Measurements from ENCODE around the gene EPHB2.
A peak's percentile ranks its signal among the peaks of the same experiment; 100 is the strongest.
"Not testable (repeated sequence)": the region's sequence is repeated elsewhere in the genome, so short reads cannot be mapped to it uniquely, and the experiment has no call there.

Gene EPHB2

DNA sequence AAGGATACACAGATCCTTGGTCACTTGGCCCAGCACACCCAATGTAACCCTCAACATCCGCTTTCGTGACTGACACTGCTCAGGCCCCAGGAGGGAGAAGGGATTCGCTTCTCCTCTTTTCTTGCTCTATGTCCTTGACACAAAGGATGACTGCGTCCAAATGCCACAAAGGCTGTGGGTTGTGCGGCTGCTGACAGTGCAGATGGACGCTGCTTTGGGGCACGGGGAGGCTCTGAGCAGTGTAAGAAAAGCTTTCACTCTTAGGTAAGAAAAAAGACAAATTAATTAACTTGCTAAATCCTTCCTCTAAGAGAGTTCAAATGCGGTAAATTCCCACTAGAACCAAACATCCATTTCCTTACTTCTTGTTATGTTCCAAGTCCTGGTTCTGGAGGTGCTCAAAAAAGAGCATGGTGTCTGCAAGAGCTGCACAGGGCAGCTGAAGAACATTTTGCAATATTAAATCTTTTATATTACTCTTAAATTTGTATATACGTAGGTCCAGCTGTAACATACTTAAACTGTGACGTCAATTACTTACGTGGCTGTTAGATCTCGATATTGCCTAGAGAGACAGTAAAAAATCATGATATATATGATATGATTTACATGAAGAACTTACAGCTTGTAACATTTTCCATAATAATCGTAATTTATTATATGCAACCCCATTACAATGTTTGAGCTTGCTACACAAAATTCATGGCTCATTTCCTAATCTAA, 19.4 kb upstream of the EPHB2 start:
- DNase-seq: no peak

- DNase-seq: no peak
Observed at GRCh38 chr1:22694172-22694571, 16.5 kb upstream of the EPHB2 start.

GRCh38 chr1:22696610-22697009, 14.0 kb upstream of the EPHB2 start:
- no peak for DNase-seq

- DNase-seq: no peak
Observed at GRCh38 chr1:22697980-22698379, 12.7 kb upstream of the EPHB2 start.

- DNase-seq: no peak
Observed at GRCh38 chr1:22699681-22700520, 10.7 kb upstream of the EPHB2 start.

DNA sequence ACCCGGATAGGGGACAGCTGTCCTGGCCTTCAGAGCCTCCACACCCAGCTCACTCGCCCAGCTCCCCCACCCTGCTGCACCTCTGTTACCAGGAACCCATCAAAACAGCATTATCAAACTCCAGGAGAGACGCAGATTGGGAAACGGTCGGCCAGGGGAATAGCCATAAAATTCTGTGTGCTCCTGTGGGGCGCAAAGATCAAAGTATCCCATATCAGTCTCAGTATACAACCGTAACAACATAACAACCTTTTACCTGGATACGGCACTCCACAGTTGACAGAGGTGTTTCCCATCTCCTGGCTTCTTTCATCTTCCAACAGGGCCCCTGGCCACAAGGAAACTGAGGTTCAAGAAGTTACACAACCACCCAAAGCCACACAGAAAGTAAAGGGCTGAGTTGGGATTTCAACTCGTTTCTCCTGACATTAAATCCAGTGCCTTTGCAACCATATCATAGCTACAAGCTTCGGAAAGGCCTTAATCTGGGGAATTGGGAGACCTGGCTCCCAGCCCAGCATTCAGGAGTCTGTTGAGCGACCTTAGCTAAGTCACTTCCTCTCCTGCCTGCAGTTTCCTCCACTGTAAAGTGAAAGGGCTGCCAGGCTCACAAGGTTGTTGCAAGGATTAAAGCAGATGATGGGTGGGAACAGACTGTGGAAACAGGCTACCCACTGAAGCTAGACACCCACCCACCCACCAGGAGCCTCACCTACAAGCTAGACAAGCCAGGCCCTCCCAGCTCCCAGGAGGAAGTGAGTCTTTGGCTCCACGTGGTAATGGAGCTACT, 8.1 kb upstream of the EPHB2 start:
- no peak for DNase-seq

GRCh38 chr1:22704440-22705067, 6.1 kb upstream of the EPHB2 start:
- DNase-seq: peak; percentile 22

DNA sequence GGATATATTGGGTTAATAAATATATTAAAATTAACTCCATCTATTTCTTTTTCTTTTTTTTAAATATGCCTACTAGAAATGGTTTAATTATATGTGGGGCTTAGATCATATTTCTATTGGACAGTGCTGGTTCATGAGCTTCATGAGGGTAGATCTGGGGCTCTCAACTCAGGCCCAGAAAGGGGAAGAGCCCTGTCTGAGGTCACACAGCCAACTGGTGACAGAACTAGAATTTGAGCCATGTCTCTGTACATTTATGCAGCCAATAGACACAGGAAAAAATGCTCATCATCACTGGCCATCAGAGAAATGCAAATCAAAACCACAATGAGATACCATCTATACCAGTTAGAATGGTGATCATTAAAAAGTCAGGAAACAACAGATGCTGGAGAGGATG, 5.1 kb upstream of the EPHB2 start:
- no peak for DNase-seq

DNA sequence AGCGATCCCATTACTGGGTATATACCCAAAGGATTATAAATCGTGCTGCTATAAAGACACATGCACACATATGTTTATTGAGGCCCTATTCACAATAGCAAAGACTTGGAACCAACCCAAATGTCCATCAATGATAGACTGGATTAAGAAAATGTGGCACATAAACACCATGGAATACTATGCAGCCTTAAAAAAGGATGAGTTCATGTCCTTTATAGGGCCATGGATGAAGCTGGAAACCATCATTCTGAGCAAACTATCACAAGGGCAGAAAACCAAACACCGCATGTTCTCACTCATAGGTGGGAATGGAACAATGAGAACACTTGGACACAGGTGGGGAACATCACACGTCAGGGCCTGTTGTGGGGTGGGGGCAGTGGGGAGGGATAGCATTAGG, 4.5 kb upstream of the EPHB2 start:
- not testable (repeated sequence) for DNase-seq

DNA sequence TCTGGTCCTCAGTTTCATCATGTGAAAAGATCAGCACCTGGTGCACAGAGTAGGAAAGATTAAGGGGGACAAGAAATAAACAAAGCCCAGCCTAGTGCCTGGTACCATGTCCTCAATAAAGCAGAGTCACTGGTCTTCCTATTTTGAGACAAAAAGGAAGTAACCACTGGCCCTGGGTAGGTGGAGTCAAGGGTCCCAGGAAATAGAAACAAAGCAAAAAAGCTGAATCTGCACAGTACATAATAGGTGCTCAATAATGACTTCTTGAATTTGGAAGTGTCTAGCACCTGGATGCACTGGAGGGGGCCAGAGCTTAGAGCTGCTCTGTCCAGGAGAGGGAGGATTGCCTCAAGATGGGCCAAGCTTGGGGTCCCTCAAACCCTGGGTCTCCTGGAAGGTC, 1.9 kb upstream of the EPHB2 start:
- DNase-seq: no peak

GRCh38 chr1:22709227-22709626, 1.4 kb upstream of the EPHB2 start:
- DNase-seq: no peak

GRCh38 chr1:22709891-22710700, 543 bp upstream of the EPHB2 start:
- peak; percentile 10 for DNase-seq

DNA sequence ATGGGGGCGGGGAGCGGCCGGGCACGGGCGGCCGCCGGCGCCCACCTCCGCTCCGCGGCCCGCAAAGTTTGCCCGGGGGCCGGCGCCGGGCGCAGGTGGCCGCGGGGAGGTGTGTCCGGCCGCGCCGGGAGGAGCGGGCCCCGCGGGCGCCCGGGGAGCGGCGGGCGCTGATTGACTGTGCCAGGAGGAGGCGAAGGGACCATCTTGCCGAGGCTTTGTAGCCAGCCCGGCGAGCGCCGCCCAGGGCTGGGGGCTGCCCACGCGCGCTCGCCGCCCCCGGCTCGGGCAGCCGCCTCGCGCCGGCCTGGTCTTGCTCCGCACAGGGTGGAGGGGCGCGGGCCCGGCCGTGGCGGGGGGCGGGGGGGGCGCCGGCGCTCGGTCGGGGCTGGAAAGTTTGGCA, 432 bp downstream of the EPHB2 start:
- DNase-seq: no peak

DNA sequence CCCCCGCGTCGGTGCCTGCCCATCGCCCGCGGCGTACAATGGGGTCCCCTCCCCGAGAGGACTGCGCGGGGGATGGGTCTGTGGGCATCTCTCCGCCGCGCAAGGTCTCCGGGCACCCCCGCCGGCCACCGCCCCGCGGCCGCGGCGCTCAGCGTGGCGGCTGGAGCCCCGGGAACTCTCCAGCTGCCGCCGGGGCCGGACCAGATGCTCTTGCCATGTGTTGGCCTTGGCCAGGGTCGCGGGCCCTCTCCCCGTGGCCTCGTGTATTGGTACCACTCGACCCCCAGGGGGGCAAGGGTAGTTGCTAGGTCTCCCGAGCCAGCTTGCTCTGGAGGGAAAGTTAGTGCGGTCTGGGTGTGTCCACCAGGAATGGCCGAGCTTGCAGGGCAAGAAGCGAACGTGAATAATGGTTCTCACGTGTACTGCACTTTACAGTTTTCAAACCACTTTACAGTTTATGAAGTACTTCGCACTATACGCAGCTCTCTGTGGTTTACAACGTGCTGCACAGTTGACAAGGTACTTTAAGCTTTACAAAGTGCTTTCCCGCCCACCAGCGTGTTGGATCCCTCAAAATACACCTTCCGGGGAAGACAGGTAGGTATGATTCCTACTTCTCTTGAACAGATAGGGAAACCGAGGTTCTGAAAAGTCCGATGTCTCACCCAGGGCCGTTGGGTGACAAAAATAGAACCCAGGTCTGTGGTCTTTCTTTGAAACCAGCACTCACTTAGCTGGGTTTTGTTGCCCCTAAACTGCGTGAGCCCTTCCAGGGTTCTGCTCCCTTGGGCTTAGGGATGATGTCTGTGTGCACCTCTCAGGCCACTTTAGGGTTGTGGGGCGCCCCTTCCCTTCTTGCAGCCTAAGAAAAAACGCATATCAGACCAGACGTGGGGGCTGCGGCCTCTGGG, 1.2 kb downstream of the EPHB2 start:
- DNase-seq: no peak

DNA sequence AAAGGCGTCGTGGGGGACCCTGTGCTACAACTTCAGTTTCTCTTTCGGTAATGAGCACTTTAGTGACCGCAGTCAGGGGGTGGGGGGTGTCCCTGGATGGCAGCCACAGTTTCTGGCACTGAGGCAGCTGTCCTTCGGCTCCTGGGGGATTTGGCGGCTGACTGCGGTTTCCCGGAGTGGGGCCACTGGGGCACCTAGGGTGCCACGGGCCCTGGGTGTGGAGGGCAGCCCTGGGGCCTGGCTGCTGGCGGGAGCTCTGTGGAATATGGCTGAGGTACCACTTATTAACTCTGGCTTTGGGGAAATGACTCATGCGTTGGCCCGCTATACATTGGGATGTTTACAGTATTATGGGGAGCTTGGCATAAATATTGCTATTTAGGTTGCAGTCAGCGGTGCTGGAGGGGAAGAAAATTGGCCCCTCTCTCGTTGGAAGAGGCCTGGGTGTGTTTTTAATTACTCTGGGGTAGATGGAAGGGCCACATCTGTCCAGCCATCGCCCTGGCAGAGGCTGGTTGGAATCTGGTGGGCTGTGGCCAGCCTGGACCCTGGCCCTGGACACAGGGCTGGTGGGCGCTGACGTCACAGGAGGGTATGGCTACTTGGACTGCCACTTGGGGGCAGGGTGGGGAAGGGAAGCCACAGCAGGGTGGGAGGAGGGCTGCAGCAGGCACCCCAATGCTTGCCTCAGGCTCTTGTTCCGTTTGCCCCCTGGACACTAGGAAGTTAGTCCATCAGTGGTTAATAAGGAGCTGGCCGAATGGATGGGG, 2.0 kb downstream of the EPHB2 start:
- no peak for DNase-seq

DNA sequence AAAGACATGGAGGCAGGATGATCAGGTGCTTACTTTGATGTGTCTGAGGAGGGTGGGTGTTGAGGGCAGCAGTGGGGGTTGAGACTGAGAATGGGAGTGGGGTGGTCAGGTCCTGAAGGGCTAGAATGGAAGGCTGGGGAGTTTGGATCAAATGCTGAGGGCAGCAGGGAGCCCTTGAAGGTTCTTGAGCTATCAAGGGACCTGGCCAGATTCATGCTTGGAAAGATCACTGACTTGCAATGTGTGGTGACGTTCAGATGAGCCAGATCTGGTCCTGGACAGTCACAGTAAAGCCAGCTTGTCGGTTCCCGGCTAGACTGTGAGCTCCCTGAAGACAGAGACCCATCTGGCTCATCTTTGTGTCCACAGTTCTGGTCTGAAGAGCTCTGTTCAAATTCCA, 3.8 kb downstream of the EPHB2 start:
- DNase-seq: no peak

- DNase-seq: no peak
Observed at GRCh38 chr1:22717037-22717760, 6.6 kb downstream of the EPHB2 start.

DNA sequence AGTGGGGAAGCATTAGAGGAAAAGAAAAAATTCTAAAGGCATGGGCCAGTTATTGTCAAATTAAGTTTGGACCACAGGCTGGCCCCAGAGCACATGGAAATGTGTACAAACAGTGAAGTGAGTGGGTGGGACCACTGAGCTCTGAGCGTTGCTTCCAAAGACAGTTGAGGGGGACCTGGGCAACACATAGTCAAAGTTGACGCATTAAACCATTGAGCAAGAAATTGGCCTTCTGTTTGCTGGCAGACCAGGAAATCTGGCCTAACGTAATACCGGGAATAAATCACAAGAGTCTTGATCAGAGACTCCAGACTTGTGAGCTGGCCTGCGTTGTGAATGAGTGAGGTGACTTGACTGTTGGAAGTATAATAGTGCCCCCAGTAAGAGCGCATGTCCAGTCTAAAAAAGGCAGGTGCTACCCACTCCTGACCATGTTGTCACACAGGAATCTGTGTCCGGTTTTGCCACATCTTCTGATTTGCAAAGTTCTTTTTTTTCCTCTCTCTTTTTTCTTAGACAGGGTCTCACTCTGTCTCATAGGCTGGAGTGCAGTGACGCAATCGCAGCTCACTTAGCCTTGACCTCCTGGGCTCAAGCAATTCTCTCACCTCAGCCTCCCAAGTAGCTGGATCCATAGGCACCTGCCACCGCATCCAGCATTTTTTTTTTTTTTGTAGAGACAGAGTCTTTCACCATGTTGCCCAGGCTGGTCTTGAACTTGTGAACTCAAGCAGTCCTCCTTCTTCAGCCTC, 10.7 kb downstream of the EPHB2 start:
- no peak for DNase-seq
